ENCODE data around the gene NELFA. TPM values are rescaled to one million over a fixed set of nuclear protein-coding genes. Genes with fewer than 3 reads are reported as not detected.
A peak's percentile ranks its signal among the peaks of the same experiment; 100 is the strongest.

The NELFA gene
- total and polyA plus RNA-seq, 2 donors from 2014 or later = 17.8 to 39.1 TPM

GRCh38 chr4:2047781-2048581, 39.2 kb upstream of the NELFA start:
- no peaks in the 10 kb centered on the region for H3K9me3 ChIP-seq (ENCODE audit: control insufficient read depth in 2 of 3, insufficient read depth in 1 of 3, low read length in 3 of 3)
- intact Hi-C loops (cut with DNase I) = no loop called here
- H3K9ac ChIP-seq (ENCODE audit: low read length in 3 of 3) = no peak overlapping the region
- no peak overlapping the region for H3K4me3 ChIP-seq (ENCODE audit: low read length in 3 of 3)
- H3K27ac ChIP-seq (ENCODE audit: low read depth in 2 of 2, low read length in 2 of 2) = no peak overlapping the region
- no peaks in the 10 kb centered on the region for H3K27me3 ChIP-seq (ENCODE audit: control insufficient read depth, insufficient read depth, low read length)
- peak in 2 of 5 donors; percentile 41 to 68 for DNase-seq
- FAIRE-seq = no peak
- H3K4me1 ChIP-seq (ENCODE audit: control insufficient read depth in 2 of 3, insufficient read depth in 2 of 3, low read depth in 1 of 3, low read length in 3 of 3) = no peaks in the 10 kb centered on the region
- no peaks in the 10 kb centered on the region for H3K36me3 ChIP-seq (ENCODE audit: control insufficient read depth in 2 of 3, insufficient read depth in 3 of 3, low read length in 3 of 3)
- no peak for TF ChIP-seq CTCF (IDR thresholded peaks at IDR 0.05; ENCODE audit: borderline replicate concordance, extremely low read depth, insufficient read depth)

- Histone ChIP-seq H3K4me1 (ENCODE audit: control insufficient read depth in 2 of 3, insufficient read depth in 2 of 3, low read depth in 1 of 3, low read length in 3 of 3) (no peaks in the 10 kb centered on the region), H3K27me3 (ENCODE audit: control insufficient read depth, insufficient read depth, low read length) (no peaks in the 10 kb centered on the region), H3K27ac (ENCODE audit: low read depth in 2 of 2, low read length in 2 of 2) (no peak overlapping the region), H3K9me3 (ENCODE audit: control insufficient read depth in 2 of 3, insufficient read depth in 1 of 3, low read length in 3 of 3) (no peaks in the 10 kb centered on the region), H3K9ac (ENCODE audit: low read length in 3 of 3) (no peak overlapping the region), H3K36me3 (ENCODE audit: control insufficient read depth in 2 of 3, insufficient read depth in 3 of 3, low read length in 3 of 3) (no peaks in the 10 kb centered on the region), H3K4me3 (ENCODE audit: low read length in 3 of 3) (no peak overlapping the region)
- intact Hi-C loops (cut with DNase I) = no loop called here
- FAIRE-seq = no peak
- DNase-seq = peak in 2 of 5 donors; percentile 50 to 73
- TF ChIP-seq CTCF (IDR thresholded peaks at IDR 0.05; ENCODE audit: borderline replicate concordance, extremely low read depth, insufficient read depth) = no peak
Measured at GRCh38 chr4:2047031-2047660, 38.4 kb upstream of the NELFA start.

DNA sequence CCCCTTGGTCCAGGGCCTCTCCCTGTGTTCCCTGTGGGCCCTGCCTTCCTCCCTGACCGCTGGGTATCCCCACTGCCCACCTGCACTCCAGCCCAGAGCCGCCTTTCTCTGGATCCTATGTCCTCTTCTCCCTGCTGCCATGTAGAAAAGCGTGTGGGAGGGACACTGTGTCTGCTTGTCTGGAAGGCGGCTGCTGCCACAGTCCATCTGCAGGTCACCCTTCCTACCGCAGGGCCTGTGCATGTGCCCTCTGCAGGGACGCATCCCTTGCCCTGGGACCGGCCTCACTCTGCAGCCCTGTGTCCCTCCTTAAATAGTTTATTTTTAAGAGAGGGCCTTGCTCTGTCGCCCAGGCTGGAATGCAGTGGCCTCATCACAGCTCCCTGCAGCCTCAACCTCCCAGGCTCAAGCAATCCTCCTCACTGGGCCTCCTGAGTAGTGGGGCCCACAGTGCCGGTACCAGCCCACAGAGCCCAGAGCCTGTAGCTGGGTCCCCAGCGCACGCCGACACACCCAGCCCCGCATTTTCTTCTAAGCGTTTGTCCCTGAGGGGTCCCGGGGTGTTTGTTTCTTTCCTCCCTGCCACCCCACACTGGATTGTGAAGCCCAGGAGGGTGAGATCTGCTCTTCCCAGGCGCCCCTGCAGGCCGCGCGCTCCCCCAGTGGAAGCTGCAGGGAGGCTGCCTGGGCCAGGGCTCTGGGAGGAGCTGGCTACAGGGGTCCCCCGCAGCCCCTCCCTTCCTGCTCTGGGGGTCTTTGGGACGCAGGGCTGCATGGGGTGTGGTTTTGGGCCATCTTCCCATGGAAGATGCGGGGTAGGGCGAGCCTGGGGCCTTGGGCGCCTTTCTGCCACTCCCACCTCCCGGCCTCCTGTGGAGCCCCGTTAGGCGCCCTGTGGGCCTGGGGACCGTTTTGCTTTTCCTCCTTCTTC, 37.5 kb upstream of the NELFA start:
- TF ChIP-seq CTCF (IDR thresholded peaks at IDR 0.05; ENCODE audit: borderline replicate concordance, extremely low read depth, insufficient read depth) = no peak
- no peak overlapping the region for H3K27ac ChIP-seq (ENCODE audit: low read depth in 2 of 2, low read length in 2 of 2)
- H3K27me3 ChIP-seq (ENCODE audit: control insufficient read depth, insufficient read depth, low read length) = no peaks in the 10 kb centered on the region
- no peaks in the 10 kb centered on the region for H3K36me3 ChIP-seq (ENCODE audit: control insufficient read depth in 2 of 3, insufficient read depth in 3 of 3, low read length in 3 of 3)
- peak in 2 of 5 donors; percentile 45 to 69 for DNase-seq
- peaks cover 0 to 3% (median 0%) of the 10 kb centered on the region in 3 donors for H3K4me1 ChIP-seq (ENCODE audit: control insufficient read depth in 2 of 3, insufficient read depth in 2 of 3, low read depth in 1 of 3, low read length in 3 of 3)
- H3K9ac ChIP-seq (ENCODE audit: low read length in 3 of 3) = no peak overlapping the region
- no peaks in the 10 kb centered on the region for H3K9me3 ChIP-seq (ENCODE audit: control insufficient read depth in 2 of 3, insufficient read depth in 1 of 3, low read length in 3 of 3)
- no peak overlapping the region for H3K4me3 ChIP-seq (ENCODE audit: low read length in 3 of 3)
- intact Hi-C loops (cut with DNase I) = no loop called here
- no peak for FAIRE-seq
